ENCODE data around the gene TNNI3K.

- no peak for TF ChIP-seq CTCF (conservative IDR thresholded peaks at IDR 0.05; ENCODE audit: low read depth, low read length)
- no peak for TF ChIP-seq EZH2 (IDR thresholded peaks at IDR 0.05; ENCODE audit: borderline replicate concordance, low read depth, low read length, poor library complexity, severe bottlenecking)
Observed at GRCh38 chr1:74517599-74518051, 282.4 kb downstream of the TNNI3K start.
